Stimulated activated CD8-positive, alpha-beta memory T cell treated with anti-CD3 and anti-CD28 coated beads, Interleukin-7, amount 100 ng/mL, for 48 hours (primary cell): ENCODE data around the gene DCAF5.
A peak's percentile ranks its signal among the peaks of the same experiment; 100 is the strongest.

Experiments
- DNase-seq, 2 donors: peaks; one replicate each; pipeline ENCODE4 v3.0.0-alpha.2; 2020; ENCODE audit warnings: low read depth in 1 of 2; ENCODE audit errors: extremely low read depth in 1 of 2

The DCAF5 gene

DNA sequence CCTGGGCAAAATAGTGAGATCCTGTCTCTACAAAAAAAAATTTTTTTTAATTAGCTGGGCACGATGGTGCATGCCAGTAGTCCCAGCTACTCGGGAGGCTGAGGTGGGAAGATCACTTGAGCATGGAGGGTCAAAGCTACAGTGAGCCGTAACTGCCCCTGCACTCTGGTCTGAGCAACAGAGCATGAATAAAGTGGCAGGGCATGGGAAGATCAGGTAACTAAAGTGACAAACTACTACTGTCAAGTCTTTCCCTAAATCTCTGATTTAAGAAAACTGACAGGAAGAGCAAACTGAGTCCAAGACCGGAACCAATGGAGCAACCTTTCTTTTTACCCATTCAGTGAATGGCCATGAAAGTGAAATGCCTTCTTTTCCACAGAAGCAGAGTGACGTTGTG lies 10.8 kb downstream of the DCAF5 start:
- no peak for DNase-seq

DNA sequence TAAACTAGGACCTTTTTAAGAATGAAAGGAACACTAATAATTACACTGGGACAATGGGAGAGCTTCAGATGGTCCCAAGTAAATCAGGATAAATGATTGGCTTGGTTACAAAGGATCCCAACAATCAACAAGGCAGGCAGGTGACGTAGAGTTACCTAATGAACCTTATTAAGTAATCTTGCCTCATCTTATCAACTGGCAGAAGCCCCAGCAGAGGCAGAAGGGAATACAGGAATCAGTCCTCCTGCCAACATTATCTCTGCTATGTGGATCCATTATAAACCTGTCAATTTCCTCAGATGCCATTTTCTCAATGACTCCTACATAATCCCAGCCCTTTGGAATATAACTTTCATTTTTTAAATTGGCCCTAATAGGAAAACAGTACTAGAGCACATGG lies 11.4 kb downstream of the DCAF5 start:
- no peak for DNase-seq

DNA sequence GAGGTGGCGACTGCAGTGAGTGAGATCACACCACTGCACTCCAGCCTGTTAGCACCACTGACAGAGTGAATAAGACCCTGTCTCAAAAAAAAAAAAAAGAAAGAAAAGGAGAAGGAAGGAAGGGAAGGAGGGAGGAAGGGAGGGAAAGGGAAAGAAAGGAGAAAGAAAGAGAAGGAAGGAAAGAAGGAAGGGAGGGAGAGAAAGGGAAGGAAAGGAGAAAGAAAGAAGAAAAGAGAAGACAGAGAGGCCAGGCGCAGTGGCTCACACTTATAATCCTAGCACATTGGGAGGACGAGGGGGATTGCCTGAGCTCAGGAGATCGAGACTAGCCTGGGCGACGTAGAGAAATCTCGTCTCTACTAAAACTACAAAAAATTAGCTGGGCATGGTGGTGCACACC lies 13.2 kb downstream of the DCAF5 start:
- no peak for DNase-seq

DNA sequence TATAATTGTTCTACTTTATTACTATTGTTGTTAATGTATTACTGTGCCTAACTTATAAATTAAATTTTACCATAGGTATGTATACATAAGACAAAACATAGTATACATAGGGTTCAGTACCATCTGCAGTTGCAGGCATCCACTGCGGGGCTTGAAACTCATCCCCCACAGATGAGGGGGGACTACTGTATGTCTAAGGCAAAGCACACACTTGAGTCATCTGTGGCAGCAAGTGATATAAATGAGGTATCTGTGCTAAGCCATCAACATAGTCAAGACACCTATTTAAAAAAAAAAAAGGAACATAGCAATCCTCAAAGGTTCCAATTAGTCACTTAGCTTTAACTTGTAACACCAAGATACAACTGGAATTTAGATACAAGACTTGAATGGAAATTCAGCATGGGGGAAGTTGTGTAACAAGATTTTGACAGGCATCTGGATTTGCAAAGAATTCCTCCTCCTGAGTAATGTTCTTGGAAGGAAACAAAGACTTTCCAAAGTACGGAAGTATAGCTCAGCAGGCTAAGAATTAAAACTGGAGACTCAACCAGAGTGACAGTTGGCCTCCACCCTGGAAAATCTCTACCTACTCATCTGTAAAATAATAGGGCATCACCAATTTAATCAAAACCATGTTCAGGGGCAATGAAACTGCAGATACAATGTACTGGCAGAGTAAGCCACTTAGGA lies 14.9 kb downstream of the DCAF5 start:
- peak in 1 of 2 donors; percentile 38 for DNase-seq

DNA sequence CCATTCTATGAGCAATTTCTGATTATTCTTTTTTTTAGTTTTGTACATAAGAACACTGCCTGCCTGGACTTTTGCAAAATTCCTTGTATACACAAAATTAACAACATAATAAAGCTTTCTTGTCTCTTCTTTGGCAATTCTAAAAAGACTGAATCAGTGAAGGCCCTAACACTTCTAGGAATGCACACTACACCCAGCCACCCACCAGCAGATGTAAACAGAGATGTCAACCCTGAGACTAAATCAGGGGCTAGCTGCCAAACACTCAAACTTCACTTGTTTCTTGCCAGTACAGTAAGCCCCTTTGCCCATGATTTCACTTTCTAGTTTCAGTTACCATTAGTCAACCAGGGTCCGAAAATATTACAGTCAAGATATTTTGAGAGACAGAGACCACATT lies 15.5 kb downstream of the DCAF5 start:
- peak in 1 of 2 donors; percentile 11 for DNase-seq

DNA sequence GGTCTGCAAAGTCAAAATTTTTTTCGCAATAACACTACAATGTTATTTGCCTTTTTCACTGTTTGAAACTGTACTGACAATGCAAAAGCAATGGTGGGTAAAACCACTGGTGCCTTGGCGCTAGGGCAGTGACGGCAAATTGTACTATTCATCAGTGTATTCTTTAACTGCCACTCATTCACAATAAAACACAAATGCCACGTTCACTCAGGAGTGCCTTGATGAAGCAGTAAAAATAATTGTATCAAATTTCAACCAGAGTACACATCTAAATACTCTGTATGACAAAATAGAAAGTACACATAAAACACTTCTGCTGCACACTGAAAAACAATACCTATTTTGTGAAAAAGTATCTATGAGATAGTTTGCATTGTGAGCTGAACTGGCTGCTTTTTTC lies 17.8 kb downstream of the DCAF5 start:
- no peak for DNase-seq

DNA sequence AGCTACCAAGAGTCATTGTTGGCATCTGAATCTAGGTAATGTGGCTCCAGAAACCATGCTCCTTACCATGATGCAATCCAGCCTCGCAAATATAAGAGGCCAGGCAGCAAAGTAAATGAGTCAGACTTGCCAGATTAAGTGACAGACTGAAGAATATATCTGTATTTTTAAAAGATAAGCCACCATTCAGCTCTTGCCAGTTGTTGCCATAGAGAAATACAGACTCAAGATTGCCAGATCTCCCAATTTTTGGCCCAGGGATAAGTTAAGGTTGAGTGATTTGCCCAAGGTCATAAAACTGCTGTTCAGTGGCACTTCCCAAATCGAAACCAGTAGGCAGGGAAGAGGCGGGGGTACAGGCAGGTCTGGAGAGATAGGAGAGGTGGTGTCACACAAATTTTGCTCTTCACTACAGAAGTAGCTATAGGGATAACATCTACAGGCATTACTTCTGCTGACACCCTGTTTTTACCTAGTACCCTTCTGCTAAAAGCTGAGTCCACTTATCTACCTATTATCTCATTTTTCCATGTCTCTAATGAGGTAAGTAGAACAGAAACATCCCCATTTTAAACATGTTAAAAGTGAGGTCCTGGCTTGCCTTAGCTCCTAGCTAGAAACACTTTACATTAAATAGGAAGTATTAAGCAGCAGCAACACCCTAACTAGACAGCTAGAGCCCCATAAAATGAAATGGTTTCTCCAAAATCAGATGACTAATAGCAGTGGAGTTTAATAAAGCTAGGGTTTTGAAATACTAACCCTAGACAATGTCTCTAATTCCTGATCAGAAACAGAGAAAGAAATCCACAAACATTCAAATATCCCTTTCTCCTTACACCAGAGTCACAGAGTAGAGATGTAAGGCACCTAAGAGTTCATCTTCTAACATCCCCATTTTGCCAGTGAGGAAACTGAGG lies 19.5 kb downstream of the DCAF5 start:
- DNase-seq, result peak in 1 of 2 donors; percentile 14

DNA sequence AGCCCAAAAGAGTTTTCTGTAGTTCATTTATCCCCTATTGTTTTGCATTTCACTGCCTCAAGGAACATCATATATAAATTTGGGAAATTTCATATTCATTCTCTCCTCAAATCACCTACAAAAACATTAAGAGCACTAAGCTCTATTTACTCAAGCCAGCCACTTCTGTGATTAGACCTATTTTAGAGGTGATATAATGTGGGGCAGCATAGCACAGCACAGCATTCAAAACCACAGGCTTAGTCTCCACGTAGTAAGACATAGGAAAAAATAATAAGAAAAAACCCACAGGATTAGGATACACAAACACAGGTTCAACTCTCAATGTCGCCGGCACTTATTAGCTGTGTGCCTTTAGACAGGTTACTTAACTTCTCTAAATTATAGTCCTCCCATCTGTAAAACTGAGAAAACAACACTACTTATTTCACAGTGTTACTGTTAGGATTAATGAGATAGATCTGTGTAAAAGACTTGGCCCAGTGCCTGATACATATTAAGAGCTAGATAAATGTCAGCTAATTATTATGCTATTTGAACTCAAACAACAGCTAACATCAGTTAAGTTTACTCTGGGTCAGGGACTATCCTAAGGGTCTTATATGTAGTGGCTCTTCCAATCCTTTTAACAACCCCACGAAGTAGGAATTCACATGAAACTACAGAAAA lies 20.3 kb downstream of the DCAF5 start:
- DNase-seq, result no peak

DNA sequence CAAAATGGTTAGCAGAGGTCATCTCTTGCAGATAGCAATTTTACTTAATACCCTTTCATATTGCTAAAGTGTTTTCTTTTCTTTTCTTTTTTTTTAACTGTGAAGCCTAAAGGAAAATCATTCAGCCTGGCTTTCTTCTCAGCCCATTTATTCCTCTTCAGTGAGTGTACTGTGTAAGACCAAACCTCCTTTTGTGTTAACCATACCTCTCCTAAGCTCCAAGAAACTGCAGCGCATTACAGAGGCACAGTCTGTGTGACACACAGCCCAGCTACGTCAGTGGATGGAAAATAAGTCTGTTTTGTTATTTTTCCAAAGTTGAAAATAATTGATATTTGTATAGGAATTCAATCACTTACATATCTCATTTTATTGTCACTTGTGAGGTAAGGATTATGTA lies 21.7 kb downstream of the DCAF5 start:
- no peak for DNase-seq

DNA sequence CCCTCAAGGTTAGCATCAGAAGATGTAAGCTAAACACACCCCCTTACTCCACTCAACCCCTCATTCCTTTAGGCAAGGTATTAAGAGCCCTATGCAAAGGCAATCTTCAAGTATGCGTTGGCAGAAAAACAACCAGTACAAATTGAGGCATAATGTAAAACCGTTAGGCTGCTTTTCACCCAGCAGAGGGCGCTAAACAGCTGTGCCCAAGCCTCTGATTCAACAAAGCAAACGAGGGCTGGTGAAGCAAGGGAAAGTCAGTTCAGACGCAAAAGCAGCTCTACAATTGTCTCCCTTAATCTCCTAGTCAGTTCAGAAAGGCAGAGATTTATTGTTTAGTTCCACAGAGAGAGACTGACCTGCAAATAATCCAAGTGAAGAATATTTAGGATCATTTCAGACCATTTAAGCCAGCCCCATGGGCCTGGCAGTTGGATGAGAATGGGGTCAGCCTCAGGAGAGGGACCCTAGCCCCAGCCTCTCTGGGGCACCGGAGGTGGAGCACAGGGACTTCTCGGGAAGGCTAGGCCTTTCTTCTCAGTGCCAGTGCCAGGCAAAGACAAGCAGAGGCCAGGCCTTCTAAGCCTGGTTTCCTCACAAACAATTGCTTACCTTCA lies 23.5 kb downstream of the DCAF5 start:
- peak in 1 of 2 donors; percentile 55 for DNase-seq

DNA sequence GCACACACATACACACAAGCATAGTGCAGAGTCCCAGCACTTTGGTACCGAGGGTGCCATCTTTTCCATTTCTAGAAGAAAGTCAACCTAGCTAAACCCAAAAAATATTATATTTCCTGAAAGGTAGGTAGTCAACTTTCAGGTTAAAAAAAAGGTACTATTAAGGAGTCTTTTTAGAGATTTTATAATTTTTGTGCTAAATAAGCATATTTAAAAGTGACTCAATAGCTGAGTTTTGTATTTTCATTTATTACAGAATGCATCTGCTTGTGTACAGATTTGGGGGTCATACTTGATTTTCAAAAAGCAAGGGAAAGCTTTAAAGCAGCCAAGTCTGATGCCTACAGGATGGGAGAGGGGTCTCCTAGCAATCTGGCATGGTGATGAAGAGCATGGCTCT lies 34.6 kb downstream of the DCAF5 start:
- no peak for DNase-seq

DNA sequence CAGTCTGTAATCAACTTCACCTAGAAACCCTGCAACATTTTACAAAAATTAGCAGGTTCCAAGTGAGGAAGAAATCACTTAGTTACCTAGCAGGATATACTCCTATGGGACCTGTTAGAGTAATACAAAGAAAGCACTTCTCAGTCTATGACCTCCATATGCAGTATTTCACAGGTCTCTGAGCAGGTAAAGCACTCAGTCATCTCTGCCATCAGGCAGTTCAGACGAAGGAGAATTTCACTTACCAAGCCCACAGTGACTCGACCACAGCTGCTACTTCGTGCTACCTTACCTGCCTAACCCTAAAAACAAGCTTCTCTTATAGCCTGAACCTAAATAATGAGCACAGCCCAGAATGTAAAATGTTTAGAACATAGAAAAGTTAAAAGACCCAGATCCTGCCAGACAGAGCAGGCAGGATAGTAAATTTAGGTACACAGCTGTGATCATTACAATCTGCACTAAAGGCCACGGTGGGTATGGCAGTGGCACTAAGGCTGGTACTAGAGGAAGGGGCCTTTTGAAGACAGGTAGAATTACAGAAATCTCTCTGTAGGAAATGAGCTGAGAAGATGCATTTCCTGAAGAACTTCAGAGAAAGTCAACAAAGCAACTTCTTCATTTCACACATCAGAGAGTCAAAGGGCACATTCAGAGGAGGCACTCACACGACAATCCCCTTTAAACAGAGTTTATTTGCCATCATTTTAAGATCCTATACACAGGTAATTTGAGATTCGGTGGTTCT lies 35.7 kb downstream of the DCAF5 start:
- DNase-seq, result no peak

DNA sequence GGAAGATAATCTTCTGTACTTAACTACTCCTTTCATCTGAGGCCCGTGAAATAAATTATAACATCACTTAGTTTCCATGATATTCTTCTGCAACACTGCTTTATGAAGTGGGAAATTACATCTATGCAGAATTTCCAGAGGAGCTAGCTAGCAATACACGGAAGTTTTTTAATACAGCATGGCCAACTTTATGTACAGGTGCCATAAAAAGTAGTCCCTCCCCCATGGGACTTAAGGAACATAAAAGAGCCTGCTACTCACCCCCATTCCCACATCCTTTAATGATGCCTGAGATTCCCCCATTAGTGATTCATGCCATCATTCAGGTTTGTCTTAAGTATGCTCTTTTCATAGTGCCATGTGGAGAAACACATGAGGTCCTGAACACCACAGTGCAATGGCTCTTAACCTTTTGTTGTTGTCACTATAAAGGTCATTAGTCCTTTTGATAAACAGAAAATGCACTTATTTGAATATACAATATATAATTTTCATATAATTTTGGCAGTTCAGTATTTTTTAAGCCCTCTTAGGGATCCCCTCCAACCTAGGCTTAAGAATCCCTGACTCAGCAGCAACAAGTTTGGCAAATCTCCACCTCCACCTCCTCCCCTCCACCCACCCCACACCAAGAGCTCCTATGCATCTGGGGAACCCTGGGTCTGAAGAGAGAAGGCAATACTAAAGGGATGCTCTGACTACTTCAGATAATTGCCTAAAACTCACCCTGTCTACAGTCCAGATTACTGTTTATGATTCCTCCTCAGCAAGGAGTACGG lies 37.3 kb downstream of the DCAF5 start:
- no peak for DNase-seq

DNA sequence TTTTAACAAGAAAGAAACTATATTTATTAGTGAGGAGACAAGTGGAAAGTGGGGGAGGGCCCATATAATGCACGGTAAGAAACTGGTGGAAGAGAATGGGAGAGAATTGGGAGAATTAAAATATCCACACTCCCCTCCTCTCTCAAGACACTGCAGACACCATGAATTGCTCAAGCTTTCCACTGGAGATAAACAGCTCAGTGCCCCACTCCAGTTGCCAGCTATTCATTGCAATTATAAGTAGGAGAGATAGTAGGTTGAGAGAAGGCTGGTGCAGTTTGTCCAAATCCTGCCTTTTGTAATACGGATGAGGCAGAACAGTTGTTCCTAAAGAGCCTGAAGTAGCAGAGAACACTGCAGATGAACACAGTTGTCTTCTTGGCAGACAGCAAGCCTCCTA lies 38.2 kb downstream of the DCAF5 start:
- no peak for DNase-seq

DNA sequence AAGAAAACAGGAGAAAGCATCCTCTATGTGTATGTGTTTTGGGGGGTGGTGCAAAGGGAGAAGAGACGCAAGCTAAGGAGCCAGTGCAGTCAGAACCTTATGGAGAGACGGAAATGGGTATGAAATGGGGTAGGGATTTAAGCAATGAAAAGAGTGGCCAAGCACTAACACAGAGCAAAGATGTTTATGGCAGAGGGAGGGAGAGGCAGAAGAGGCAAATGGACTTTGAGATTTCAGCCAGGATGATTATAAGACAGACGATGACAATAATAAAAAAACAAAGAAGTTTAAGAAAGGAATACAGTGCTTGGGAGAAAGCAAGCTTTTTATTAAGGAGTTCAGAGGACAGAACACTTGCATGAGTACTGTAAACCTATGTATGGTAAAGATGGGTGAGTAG lies 44.6 kb downstream of the DCAF5 start:
- no peak for DNase-seq

DNA sequence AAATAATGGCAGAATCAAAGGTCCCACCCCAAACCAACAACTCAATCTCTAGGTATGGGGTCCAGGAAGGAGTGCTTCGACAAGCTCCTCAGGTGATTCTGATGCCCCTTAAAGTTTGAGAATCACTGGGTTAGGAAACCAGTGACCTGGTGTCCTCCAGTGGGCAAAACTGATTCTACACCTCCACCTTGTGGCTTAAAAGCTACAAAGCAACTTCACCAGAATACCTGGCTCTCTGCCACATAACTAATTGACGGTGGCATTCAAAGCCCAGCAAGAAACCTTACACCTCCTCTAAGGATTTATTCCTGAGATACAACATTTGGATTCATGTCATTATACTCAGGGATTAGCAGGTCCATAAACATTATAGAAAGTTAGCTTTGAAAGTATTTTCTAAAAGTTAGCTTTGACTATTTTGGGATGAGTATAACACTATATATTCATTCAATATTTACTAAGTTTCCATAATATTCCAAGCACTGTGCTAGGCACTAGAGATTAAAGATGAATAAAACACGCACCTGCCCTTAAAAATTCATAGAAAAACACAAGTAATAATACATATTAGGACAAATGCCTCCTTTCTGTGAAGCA lies 45.4 kb downstream of the DCAF5 start:
- no peak for DNase-seq

DNA sequence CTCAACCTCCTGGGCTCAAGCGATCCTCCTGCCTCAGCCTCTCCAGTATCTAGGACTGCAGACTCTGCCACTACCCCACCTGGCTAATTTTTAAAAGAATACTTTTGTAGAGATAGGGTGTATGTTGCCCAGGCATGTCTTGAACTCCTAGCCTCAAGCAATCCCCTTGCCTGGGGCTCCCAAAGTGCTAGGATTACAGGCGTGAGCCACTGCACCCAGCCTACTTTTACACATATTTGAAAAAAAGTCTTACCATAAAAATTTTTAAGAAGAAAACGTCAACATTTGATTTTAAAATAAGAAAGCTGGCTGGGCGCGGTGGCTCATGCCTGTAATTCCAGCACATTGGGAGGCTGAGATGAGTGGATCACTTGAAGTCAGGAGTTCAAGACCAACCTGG lies 46.5 kb downstream of the DCAF5 start:
- no peak for DNase-seq

DNA sequence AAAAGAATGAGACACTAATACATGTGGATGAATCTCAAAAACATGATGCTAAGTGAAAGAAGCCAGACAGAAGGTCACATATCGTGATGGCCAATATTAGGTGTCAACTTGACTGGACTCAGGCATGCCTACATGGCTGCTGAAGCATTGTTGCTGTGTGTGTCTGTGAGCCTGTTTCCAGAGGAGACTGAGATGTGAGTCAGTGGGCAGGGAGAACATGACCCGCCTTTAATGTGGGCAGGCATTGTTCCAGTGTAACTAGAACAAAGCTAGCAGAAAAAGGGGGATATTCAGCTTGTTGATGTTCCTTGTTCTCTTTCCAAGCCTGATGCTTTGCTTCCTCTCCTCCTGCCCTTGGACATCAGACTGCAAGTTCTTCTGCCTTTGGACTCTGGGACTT lies 47.6 kb downstream of the DCAF5 start:
- no peak for DNase-seq

DNA sequence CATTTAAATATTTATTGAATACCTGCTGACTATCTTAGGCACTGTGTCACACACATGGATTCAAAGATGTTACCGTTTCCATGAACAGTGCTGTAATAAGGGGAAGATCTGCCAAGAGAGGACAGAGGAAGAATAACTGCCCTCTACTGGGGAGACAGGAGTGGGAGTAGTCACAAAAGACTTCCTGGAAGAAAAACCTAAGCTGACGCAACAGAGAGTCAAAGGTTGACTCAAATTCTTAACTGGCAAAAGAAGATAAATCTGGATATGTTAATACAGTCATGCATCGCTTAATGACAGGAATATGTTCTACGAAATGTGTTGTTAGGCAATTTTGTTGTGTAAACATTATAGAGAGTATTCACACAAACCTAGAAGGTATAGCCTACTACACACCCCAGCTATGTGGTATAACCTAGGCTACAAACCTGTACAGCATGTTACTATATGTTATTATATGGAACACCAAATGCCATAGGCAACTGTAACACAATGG lies 51.5 kb downstream of the DCAF5 start:
- DNase-seq, result no peak
